ENCODE measurements around the gene STX3.

DNA sequence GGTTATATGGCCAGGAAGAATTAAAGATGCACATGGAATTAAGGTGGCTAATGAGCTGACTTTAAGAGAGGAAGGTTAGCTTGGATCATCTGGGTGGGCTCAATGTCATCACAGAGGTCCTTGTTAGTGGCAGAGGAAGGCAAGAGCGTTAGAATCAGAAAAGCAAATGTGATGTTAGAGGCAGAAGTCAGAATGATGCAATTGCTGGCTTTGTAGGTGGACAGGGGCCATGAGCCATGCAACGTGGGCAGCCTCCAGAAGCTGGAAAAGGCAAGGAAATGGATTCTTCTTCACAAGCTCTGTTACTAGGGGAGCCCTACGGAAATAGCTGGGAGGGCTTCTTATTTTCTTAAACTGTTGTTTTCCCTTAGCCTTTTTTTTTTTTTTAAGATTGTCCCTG, 92.5 kb downstream of the STX3 start:
- TF ChIP-seq, protein P1, sequence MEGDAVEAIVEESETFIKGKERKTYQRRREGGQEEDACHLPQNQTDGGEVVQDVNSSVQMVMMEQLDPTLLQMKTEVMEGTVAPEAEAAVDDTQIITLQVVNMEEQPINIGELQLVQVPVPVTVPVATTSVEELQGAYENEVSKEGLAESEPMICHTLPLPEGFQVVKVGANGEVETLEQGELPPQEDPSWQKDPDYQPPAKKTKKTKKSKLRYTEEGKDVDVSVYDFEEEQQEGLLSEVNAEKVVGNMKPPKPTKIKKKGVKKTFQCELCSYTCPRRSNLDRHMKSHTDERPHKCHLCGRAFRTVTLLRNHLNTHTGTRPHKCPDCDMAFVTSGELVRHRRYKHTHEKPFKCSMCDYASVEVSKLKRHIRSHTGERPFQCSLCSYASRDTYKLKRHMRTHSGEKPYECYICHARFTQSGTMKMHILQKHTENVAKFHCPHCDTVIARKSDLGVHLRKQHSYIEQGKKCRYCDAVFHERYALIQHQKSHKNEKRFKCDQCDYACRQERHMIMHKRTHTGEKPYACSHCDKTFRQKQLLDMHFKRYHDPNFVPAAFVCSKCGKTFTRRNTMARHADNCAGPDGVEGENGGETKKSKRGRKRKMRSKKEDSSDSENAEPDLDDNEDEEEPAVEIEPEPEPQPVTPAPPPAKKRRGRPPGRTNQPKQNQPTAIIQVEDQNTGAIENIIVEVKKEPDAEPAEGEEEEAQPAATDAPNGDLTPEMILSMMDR (IDR thresholded peaks at IDR 0.05 in 8 of 11, conservative IDR thresholded peaks at IDR 0.05 in 3 of 11), result no peak
- TF ChIP-seq POLR2AphosphoS5 (IDR thresholded peaks at IDR 0.05) (no peak), POLR2A (IDR thresholded peaks at IDR 0.05) (no peak)

All from spleen (tissue), 7 donors.